CD4-positive, alpha-beta T cell treated with Interleukin-6 for 4 hours (primary cell): Measurements from ENCODE around the gene ARRDC3.

ENCODE experiments used
- DNase-seq: peaks from one replicate; pipeline ENCODE4 v3.0.0-alpha.2; 2020; ENCODE audit warnings: mixed read lengths

Gene ARRDC3

GRCh38 chr5:91384671-91385430 is 1.7 kb upstream of the ARRDC3 start:
- DNase-seq = peak; percentile 47

GRCh38 chr5:91383956-91384300 is 811 bp upstream of the ARRDC3 start:
- DNase-seq = peak; percentile 27

- DNase-seq = peak; percentile 52
Observed at GRCh38 chr5:91382530-91383026, 539 bp downstream of the ARRDC3 start.

GRCh38 chr5:91381774-91382359 is 1.2 kb downstream of the ARRDC3 start:
- peak; percentile 77 for DNase-seq

GRCh38 chr5:91381239-91381773 is 1.8 kb downstream of the ARRDC3 start:
- no peak for DNase-seq

- peak; percentile 99 for DNase-seq
Observed at GRCh38 chr5:91380491-91381238, 2.5 kb downstream of the ARRDC3 start.

- peak; percentile 94 for DNase-seq
Observed at GRCh38 chr5:91379914-91380490, 3.1 kb downstream of the ARRDC3 start.

- no peak for DNase-seq
Observed at GRCh38 chr5:91379246-91379913, 3.7 kb downstream of the ARRDC3 start.

GRCh38 chr5:91378752-91379211 is 4.3 kb downstream of the ARRDC3 start:
- no peak for DNase-seq

GRCh38 chr5:91374893-91375520 is 8.1 kb downstream of the ARRDC3 start:
- DNase-seq = no peak

- DNase-seq = no peak
Observed at GRCh38 chr5:91373600-91373999, 9.5 kb downstream of the ARRDC3 start.

- DNase-seq = no peak
Observed at GRCh38 chr5:91373006-91373405, 10.1 kb downstream of the ARRDC3 start.

- no peak for DNase-seq
Observed at GRCh38 chr5:91369480-91369879, 13.6 kb downstream of the ARRDC3 start.

- no peak for DNase-seq
Observed at GRCh38 chr5:91367908-91368648, 15.0 kb downstream of the ARRDC3 start.

GRCh38 chr5:91367344-91367743 is 15.8 kb downstream of the ARRDC3 start:
- no peak for DNase-seq

- no peak for DNase-seq
Observed at GRCh38 chr5:91366551-91366950, 16.6 kb downstream of the ARRDC3 start.

- no peak for DNase-seq
Observed at GRCh38 chr5:91365498-91365897, 17.6 kb downstream of the ARRDC3 start.

GRCh38 chr5:91362935-91363334 is 20.2 kb downstream of the ARRDC3 start:
- DNase-seq = no peak

GRCh38 chr5:91361790-91362189 is 21.3 kb downstream of the ARRDC3 start:
- no peak for DNase-seq

GRCh38 chr5:91361055-91361701 is 21.9 kb downstream of the ARRDC3 start:
- DNase-seq = no peak
